Gastroesophageal sphincter (tissue), 4 donors: ENCODE data around the gene PLEKHN1. TPM values are rescaled to one million over a fixed set of nuclear protein-coding genes. Genes with fewer than 3 reads are reported as not detected.
"Not testable (repeated sequence)": the region's sequence is repeated elsewhere in the genome, so short reads cannot be mapped to it uniquely, and the experiment has no call there.

Source experiments
- ATAC-seq: fragments of 150-250 bp; one replicate; pipeline ENCODE4 v1.9.1; 2016; ENCODE audit warnings: mild to moderate bottlenecking, moderate library complexity
- H3K27ac ChIP-seq, 4 donors: fragments of 200-600 bp; sonication (generic) in 3 of 4; 1 replicate in 3 of 4; 2 replicates in 1 of 4; pipeline ENCODE4 v1.5.1; 2016 to 2019
- H3K27me3 ChIP-seq: fragments of 200-600 bp; sonication (generic); one replicate; pipeline ENCODE4 v1.5.1; 2019
- H3K36me3 ChIP-seq, 2 donors: fragments of 200-600 bp; sonication (generic); one replicate each; pipeline ENCODE4 v1.5.1; 2019; ENCODE audit warnings: control low read depth in 1 of 2
- H3K4me1 ChIP-seq, 3 donors: fragments of 200-600 bp; sonication (generic); 1 replicate in 2 of 3; 2 replicates in 1 of 3; pipeline ENCODE4 v1.5.1; 2016 to 2019; ENCODE audit warnings: control low read depth in 2 of 3
- H3K4me3 ChIP-seq, 2 donors: fragments of 200-600 bp; sonication (generic); one replicate each; pipeline ENCODE4 v1.5.1; 2019; ENCODE audit warnings: mild to moderate bottlenecking in 1 of 2, moderate library complexity in 1 of 2
- H3K9me3 ChIP-seq, 3 donors: fragments of 200-600 bp; sonication (generic); one replicate each; pipeline ENCODE4 v1.5.1; 2017 to 2019; ENCODE audit warnings: control low read depth in 2 of 3
- CTCF ChIP-seq, 4 experiments: fragments of 200-600 bp in 2 of 4; fragments of 450-650 bp in 2 of 4; sonication (generic) in 1 of 4; IDR thresholded peaks; one replicate each; pipeline ENCODE4 v1.5.1; 2017 to 2019; ENCODE audit warnings: antibody characterized with exemption in 4 of 4, mild to moderate bottlenecking in 2 of 4, moderate library complexity in 2 of 4
- EP300 ChIP-seq: sonication (generic); formaldehyde crosslinking; IDR thresholded peaks from one replicate; pipeline ENCODE4 v1.6.1; 2017; ENCODE audit warnings: antibody characterized with exemption, mild to moderate bottlenecking
- POLR2A ChIP-seq, 2 donors: fragments of 450-650 bp; IDR thresholded peaks; one replicate each; pipeline ENCODE4 v1.6.1; 2017; ENCODE audit warnings: antibody characterized with exemption in 2 of 2, mild to moderate bottlenecking in 2 of 2, moderate library complexity in 1 of 2
- POLR2AphosphoS5 ChIP-seq: sonication (generic); formaldehyde crosslinking; IDR thresholded peaks from one replicate; pipeline ENCODE4 v1.6.1; 2017; ENCODE audit warnings: antibody characterized with exemption
- WGBS, 2 donors: methylation state at CpG; one replicate each; pipeline ENCODE4 v1.1.5; 2018; ENCODE audit warnings: low coverage in 1 of 2; 5-methylcytosine and 5-hydroxymethylcytosine counted together
- total RNA-seq, 4 donors: library from RNA; depleted of rRNA; stranded (reverse); fragments of >200 nt; gene quantifications; one replicate each; pipeline ENCODE4 v1.1.0, GENCODE V29; 2016

The PLEKHN1 gene
- total RNA-seq, 4 donors from 2014 or later = 0.62 to 2.3 TPM; not detected in 2

GRCh38 chr1:993379-993995, 27.2 kb downstream of the PLEKHN1 start:
- WGBS, 2 donors = 71% methylated on average over 6 of the region's 15 CpGs; no CpG with 5 or more reads in 1 of the 2 donors
- no peak for ATAC-seq
- no peak for TF ChIP-seq POLR2A (IDR thresholded peaks at IDR 0.05)
- no peak for TF ChIP-seq CTCF (IDR thresholded peaks at IDR 0.05)
- no peak for TF ChIP-seq EP300
- no peak for TF ChIP-seq POLR2AphosphoS5
- H3K9me3 ChIP-seq = peaks cover 0 to 17% (median 0%) of the 10 kb centered on the region in 3 donors
- H3K27me3 ChIP-seq = peaks cover 26% of the 10 kb centered on the region
- no peak overlapping the region for H3K27ac ChIP-seq
- peaks cover 0 to 13% (median 5%) of the 10 kb centered on the region in 3 donors for H3K4me1 ChIP-seq
- no peak overlapping the region for H3K4me3 ChIP-seq
- no peaks in the 10 kb centered on the region for H3K36me3 ChIP-seq

GRCh38 chr1:994546-994945, 28.3 kb downstream of the PLEKHN1 start:
- not testable (repeated sequence) for ATAC-seq, H3K4me3 ChIP-seq
- H3K27me3 ChIP-seq = peaks cover 35% of the 10 kb centered on the region

GRCh38 chr1:995665-996633, 29.7 kb downstream of the PLEKHN1 start:
- Histone ChIP-seq H3K4me1 (peaks cover 0 to 37% (median 8%) of the 10 kb centered on the region in 3 donors), H3K36me3 (no peaks in the 10 kb centered on the region), H3K9me3 (peaks cover 0 to 17% (median 0%) of the 10 kb centered on the region in 3 donors), H3K4me3 (no peak overlapping the region), H3K27me3 (peaks cover 43% of the 10 kb centered on the region), H3K27ac (no peak overlapping the region)
- TF ChIP-seq CTCF (IDR thresholded peaks at IDR 0.05) (no peak), POLR2AphosphoS5 (no peak), POLR2A (IDR thresholded peaks at IDR 0.05) (no peak), EP300 (no peak)
- ATAC-seq = no peak
- WGBS, 2 donors = 0 to 20% methylated on average over 1 of the region's 30 CpGs

More at GRCh38 chr1:994546-994945, 28.3 kb downstream of the PLEKHN1 start:
- not testable (repeated sequence) for H3K27ac ChIP-seq, H3K36me3 ChIP-seq
- peaks cover 0 to 17% (median 0%) of the 10 kb centered on the region in 3 donors for H3K9me3 ChIP-seq
- H3K4me1 ChIP-seq = peaks cover 0 to 23% (median 8%) of the 10 kb centered on the region in 3 donors
- WGBS, 2 donors = 60 to 93% methylated on average over 1 to 2 of the region's 6 CpGs

- no peak for TF ChIP-seq CTCF (IDR thresholded peaks at IDR 0.05)
- TF ChIP-seq EP300 = no peak
- no peak for TF ChIP-seq POLR2A (IDR thresholded peaks at IDR 0.05)
- no peak for TF ChIP-seq POLR2AphosphoS5
- H3K4me1 ChIP-seq = peaks cover 0 to 49% (median 11%) of the 10 kb centered on the region in 3 donors
- no peaks in the 10 kb centered on the region for H3K36me3 ChIP-seq
- H3K27me3 ChIP-seq = peaks cover 41% of the 10 kb centered on the region
- no peak overlapping the region for H3K4me3 ChIP-seq
- peak overlapping the region in 1 of 4 donors; percentile 19 for H3K27ac ChIP-seq
- peaks cover 0 to 7% (median 0%) of the 10 kb centered on the region in 3 donors for H3K9me3 ChIP-seq
- ATAC-seq = no peak
- WGBS, 2 donors = 70 to 75% methylated on average over 2 to 12 of the region's 24 CpGs
Measured at GRCh38 chr1:996851-997712, 30.8 kb downstream of the PLEKHN1 start.

GRCh38 chr1:997713-997992, 31.4 kb downstream of the PLEKHN1 start:
- no peaks in the 10 kb centered on the region for H3K36me3 ChIP-seq
- H3K27me3 ChIP-seq = peaks cover 41% of the 10 kb centered on the region
- ATAC-seq = no peak
- H3K4me3 ChIP-seq = peak overlapping the region in 1 of 2 donors; percentile 86
- peaks cover 0 to 50% (median 11%) of the 10 kb centered on the region in 3 donors for H3K4me1 ChIP-seq
- TF ChIP-seq POLR2A (IDR thresholded peaks at IDR 0.05) (no peak), CTCF (IDR thresholded peaks at IDR 0.05) (no peak), EP300 (no peak), POLR2AphosphoS5 (no peak)
- no CpG with 5 or more reads among the region's 3 CpGs for WGBS, 2 donors
- H3K9me3 ChIP-seq = peaks cover 0 to 2% (median 0%) of the 10 kb centered on the region in 3 donors
- peak overlapping the region in 1 of 4 donors; percentile 19 for H3K27ac ChIP-seq
